ENCODE results near the gene PRKN.

The PRKN gene

DNA sequence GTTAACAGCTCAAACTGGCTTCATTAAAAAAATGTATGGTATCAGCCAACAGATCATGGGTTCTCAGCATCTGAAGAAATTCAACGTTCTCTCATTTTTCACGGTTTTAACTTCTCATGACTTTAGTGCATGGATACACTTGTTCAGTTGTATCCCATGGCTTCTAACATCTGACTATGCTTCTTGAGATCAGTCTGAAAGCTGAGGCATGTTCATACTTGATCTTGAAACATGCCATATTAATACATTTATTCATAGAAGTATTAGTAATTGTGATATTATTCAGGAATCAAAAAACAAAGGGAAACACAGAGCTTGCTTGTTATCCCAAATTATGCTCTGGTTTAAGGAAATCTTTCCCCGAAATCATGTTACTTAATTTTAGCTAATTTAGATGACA, 649.4 kb downstream of the PRKN start:
- Histone ChIP-seq H3K36me3 (replicated peaks; ENCODE audit: low read depth, low read length) (no peaks in the 10 kb centered on the region), H4K20me1 (ENCODE audit: insufficient read depth, low read length) (no peaks in the 10 kb centered on the region), H3K4me3 (ENCODE audit: low read length) (no peak overlapping the region), H3K9me3 (ENCODE audit: insufficient read depth, low read length) (no peaks in the 10 kb centered on the region), H3K79me2 (ENCODE audit: low read length) (no peaks in the 10 kb centered on the region), H3K9ac (ENCODE audit: low read length) (no peak overlapping the region), H2AFZ (ENCODE audit: low read depth, low read length) (no peak overlapping the region), H3K27me3 (ENCODE audit: low read depth, low read length) (no peaks in the 10 kb centered on the region), H3K4me2 (ENCODE audit: low read length) (no peak overlapping the region), H3K4me1 (ENCODE audit: low read length) (no peaks in the 10 kb centered on the region), H3K27ac (ENCODE audit: low read length) (no peak overlapping the region)
- no peak for TF ChIP-seq EZH2phosphoT487 (IDR thresholded peaks at IDR 0.05; ENCODE audit: low read depth)
- TF ChIP-seq, protein P1, sequence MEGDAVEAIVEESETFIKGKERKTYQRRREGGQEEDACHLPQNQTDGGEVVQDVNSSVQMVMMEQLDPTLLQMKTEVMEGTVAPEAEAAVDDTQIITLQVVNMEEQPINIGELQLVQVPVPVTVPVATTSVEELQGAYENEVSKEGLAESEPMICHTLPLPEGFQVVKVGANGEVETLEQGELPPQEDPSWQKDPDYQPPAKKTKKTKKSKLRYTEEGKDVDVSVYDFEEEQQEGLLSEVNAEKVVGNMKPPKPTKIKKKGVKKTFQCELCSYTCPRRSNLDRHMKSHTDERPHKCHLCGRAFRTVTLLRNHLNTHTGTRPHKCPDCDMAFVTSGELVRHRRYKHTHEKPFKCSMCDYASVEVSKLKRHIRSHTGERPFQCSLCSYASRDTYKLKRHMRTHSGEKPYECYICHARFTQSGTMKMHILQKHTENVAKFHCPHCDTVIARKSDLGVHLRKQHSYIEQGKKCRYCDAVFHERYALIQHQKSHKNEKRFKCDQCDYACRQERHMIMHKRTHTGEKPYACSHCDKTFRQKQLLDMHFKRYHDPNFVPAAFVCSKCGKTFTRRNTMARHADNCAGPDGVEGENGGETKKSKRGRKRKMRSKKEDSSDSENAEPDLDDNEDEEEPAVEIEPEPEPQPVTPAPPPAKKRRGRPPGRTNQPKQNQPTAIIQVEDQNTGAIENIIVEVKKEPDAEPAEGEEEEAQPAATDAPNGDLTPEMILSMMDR (IDR thresholded peaks at IDR 0.05; ENCODE audit: low read depth, low read length) = no peak

DNA sequence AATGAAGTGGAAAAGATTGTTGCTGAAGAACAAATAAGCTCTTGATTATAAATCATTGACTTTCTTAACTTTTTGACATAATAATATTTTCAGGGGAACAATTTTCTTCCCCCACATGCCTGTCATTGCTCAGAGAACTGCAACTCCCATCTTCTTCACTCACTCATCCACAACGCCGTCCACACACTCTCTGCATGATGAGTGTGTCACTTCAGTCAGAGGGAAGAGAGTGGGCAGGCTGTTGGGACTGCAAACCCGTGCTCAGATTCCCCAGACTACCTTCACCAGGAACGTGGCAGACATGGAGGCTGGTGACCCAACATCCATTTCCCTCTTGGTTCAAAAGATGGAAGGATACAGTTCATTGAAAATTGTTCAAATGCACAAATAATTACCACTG, 650.8 kb downstream of the PRKN start:
- H2AFZ ChIP-seq (ENCODE audit: low read depth, low read length) = no peak overlapping the region
- H3K4me3 ChIP-seq (ENCODE audit: low read length) = no peak overlapping the region
- H3K27me3 ChIP-seq (ENCODE audit: low read depth, low read length) = no peaks in the 10 kb centered on the region
- TF ChIP-seq EZH2phosphoT487 (IDR thresholded peaks at IDR 0.05; ENCODE audit: low read depth) = no peak
- TF ChIP-seq, protein P1 (IDR thresholded peaks at IDR 0.05; ENCODE audit: low read depth, low read length) = no peak
- no peak overlapping the region for H3K9ac ChIP-seq (ENCODE audit: low read length)
- no peaks in the 10 kb centered on the region for H3K36me3 ChIP-seq (replicated peaks; ENCODE audit: low read depth, low read length)
- no peaks in the 10 kb centered on the region for H3K4me1 ChIP-seq (ENCODE audit: low read length)
- H3K9me3 ChIP-seq (ENCODE audit: insufficient read depth, low read length) = no peaks in the 10 kb centered on the region
- H4K20me1 ChIP-seq (ENCODE audit: insufficient read depth, low read length) = no peaks in the 10 kb centered on the region
- no peak overlapping the region for H3K4me2 ChIP-seq (ENCODE audit: low read length)
- no peaks in the 10 kb centered on the region for H3K79me2 ChIP-seq (ENCODE audit: low read length)
- no peak overlapping the region for H3K27ac ChIP-seq (ENCODE audit: low read length)

DNA sequence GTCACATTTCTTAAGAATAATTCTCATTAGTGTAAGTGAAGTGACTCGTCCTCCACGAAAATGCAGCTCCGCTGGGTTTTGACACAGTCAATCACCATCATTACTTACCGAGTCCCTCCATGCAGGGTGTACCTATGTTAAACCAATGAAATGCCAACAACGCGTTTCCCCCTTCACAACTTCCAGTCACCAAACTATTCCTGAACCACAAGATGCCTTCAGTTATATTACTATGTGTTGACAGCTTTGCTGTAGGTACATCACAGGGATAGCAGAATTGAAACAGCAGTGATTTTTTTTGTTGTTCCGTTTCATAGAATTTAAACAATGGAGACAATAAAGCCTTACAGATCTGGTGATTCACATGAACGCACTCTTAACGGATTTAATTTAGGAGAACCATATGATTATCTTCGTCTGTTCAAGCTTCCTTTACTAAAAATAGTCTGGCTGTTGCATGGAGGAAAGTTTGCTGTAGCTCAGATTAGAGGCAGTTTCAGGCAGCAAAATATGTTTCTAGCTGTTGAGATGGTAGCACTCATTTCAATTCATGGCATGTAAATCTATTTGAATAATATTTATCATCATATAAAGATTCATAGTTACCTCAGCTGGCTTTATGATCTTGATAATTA, 652.8 kb downstream of the PRKN start:
- H3K4me2 ChIP-seq (ENCODE audit: low read length) = no peak overlapping the region
- H3K9me3 ChIP-seq (ENCODE audit: insufficient read depth, low read length) = no peaks in the 10 kb centered on the region
- H2AFZ ChIP-seq (ENCODE audit: low read depth, low read length) = no peak overlapping the region
- no peak overlapping the region for H3K9ac ChIP-seq (ENCODE audit: low read length)
- H3K36me3 ChIP-seq (replicated peaks; ENCODE audit: low read depth, low read length) = no peaks in the 10 kb centered on the region
- H3K27me3 ChIP-seq (ENCODE audit: low read depth, low read length) = no peaks in the 10 kb centered on the region
- H3K79me2 ChIP-seq (ENCODE audit: low read length) = no peaks in the 10 kb centered on the region
- no peak overlapping the region for H3K27ac ChIP-seq (ENCODE audit: low read length)
- no peaks in the 10 kb centered on the region for H4K20me1 ChIP-seq (ENCODE audit: insufficient read depth, low read length)
- TF ChIP-seq, protein P1 (IDR thresholded peaks at IDR 0.05; ENCODE audit: low read depth, low read length) = no peak
- no peak for TF ChIP-seq EZH2phosphoT487 (IDR thresholded peaks at IDR 0.05; ENCODE audit: low read depth)
- no peaks in the 10 kb centered on the region for H3K4me1 ChIP-seq (ENCODE audit: low read length)
- H3K4me3 ChIP-seq (ENCODE audit: low read length) = no peak overlapping the region

DNA sequence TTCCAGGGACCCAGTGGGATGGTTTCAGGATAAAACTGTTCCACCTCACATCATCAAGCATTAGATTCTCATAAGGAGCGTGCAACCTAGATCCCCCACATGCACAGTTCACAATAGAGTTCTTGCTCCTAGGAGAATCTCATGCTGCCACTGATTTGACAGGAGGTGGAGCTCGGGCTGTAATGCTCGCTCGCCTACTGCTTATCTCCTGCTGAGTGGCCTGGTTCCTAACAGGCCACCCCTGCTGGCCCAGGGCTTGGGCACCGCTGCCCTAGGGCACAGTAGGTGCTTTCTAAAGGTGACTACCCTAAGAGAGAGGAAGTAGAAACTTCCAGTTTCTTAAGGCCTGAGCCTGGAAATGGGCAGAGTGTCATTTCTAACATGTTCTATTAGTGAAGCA, 656.9 kb downstream of the PRKN start:
- TF ChIP-seq, protein P1 (IDR thresholded peaks at IDR 0.05; ENCODE audit: low read depth, low read length) = no peak
- no peak for TF ChIP-seq EZH2phosphoT487 (IDR thresholded peaks at IDR 0.05; ENCODE audit: low read depth)
- Histone ChIP-seq H3K27ac (ENCODE audit: low read length) (no peak overlapping the region), H3K4me2 (ENCODE audit: low read length) (no peak overlapping the region), H3K36me3 (replicated peaks; ENCODE audit: low read depth, low read length) (no peaks in the 10 kb centered on the region), H3K4me1 (ENCODE audit: low read length) (no peaks in the 10 kb centered on the region), H3K4me3 (ENCODE audit: low read length) (no peak overlapping the region), H4K20me1 (ENCODE audit: insufficient read depth, low read length) (no peaks in the 10 kb centered on the region), H3K9ac (ENCODE audit: low read length) (no peak overlapping the region), H3K9me3 (ENCODE audit: insufficient read depth, low read length) (no peaks in the 10 kb centered on the region), H3K79me2 (ENCODE audit: low read length) (no peaks in the 10 kb centered on the region), H2AFZ (ENCODE audit: low read depth, low read length) (no peak overlapping the region), H3K27me3 (ENCODE audit: low read depth, low read length) (no peaks in the 10 kb centered on the region)

Data from OCI-LY3 (cell line).